ENCODE data around the gene MARCHF3.
"Not testable (repeated sequence)": the region's sequence is repeated elsewhere in the genome, so short reads cannot be mapped to it uniquely, and the experiment has no call there.

Gene MARCHF3

DNA sequence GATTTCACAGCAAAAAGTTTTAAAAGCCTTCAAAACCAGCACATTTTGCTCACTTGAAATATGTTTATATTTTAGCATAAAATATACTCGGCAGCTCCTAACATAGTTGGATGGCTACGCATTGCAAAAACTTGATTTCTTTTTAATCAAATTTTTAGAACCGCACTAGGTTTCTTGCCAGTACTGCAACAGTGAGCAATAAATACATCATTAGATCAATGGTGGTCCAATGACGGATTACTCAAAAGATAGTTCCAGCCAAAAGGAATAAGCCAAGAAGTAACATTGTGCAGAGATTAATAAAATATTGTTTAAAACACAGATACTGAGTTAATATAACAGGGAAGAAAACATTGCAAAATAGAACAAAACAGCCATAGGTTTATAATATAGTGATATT lies 5.5 kb downstream of the MARCHF3 start:
- no peak overlapping the region for H3K4me3 ChIP-seq (replicated peaks; ENCODE audit: low read depth, low read length)
- no peak for DNase-seq (ENCODE audit: extremely low read depth, low read depth)
- TF ChIP-seq, protein P1, sequence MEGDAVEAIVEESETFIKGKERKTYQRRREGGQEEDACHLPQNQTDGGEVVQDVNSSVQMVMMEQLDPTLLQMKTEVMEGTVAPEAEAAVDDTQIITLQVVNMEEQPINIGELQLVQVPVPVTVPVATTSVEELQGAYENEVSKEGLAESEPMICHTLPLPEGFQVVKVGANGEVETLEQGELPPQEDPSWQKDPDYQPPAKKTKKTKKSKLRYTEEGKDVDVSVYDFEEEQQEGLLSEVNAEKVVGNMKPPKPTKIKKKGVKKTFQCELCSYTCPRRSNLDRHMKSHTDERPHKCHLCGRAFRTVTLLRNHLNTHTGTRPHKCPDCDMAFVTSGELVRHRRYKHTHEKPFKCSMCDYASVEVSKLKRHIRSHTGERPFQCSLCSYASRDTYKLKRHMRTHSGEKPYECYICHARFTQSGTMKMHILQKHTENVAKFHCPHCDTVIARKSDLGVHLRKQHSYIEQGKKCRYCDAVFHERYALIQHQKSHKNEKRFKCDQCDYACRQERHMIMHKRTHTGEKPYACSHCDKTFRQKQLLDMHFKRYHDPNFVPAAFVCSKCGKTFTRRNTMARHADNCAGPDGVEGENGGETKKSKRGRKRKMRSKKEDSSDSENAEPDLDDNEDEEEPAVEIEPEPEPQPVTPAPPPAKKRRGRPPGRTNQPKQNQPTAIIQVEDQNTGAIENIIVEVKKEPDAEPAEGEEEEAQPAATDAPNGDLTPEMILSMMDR (IDR thresholded peaks at IDR 0.05; ENCODE audit: low read depth, low read length, missing control alignments), result no peak

DNA sequence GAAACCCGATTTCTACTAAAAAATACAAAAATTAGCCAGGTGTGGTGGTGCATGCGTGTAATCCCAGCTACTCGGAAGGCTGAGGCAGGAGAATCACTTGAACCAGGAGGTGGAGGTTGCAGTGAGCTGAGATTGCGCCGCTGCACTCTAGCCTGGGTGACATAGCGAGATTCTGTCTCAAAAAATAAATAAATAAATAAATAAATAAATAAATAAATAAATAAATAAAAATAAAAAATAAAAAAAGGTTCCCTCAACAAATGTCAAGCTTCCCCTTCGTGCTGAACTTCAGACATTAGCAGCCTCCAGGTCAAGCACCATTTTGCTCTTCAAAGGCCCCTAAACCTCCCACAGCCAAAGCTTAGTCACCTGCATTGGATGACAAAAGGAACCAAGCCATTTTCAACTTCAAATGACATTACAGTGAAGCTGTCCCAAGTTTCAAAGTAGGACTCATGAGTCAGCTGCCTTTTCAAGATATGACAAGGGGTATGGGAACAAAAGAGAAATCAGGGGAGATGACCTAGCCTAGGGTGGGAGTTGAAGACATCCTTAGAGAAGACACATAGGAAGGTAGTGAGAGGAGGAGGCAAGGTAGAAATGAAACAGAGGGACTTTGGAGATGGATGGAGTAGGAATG lies 6.7 kb downstream of the MARCHF3 start:
- DNase-seq (ENCODE audit: extremely low read depth, low read depth); H3K4me3 ChIP-seq (replicated peaks; ENCODE audit: low read depth, low read length): not testable (repeated sequence)

DNA sequence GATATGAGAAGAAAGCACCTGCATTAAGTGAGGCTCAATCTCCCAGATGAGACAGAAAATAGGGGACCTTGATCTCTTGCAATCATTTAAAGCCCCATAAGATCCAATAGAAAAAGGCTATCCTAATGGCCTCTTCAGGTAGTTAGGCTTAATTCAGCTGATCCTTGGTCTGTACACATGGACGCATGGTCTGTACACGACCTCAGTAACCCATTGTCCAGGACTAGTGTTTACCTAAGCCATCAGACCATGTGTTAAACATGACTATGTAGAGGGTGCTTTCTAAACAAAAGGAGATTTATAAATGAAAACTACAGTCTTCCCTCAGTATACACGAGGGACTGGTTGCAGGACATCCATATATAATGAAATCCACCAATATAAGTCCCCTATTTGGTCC lies 7.5 kb downstream of the MARCHF3 start:
- TF ChIP-seq, protein P1 (IDR thresholded peaks at IDR 0.05; ENCODE audit: low read depth, low read length, missing control alignments), result no peak

DNA sequence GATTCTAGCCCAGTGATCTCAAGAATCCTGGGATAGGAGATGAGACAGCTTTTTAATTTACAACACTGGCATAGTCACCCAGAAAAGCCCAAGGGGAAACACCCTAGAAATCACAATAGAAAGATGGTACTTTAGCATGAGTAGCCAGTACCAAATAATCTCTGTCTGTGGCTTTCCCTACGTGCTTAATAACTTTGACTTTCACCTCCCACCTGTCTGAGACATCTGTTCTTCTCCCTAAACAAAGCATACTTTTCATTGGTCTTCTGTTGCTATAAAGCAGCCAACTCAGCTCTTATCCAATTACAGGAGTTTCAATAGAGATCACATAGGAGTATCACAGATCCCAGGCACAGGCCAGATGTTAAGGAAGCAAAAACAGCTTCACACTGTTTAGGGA lies 10.4 kb downstream of the MARCHF3 start:
- DNase-seq (ENCODE audit: extremely low read depth, low read depth), result no peak
- no peak overlapping the region for H3K4me3 ChIP-seq (replicated peaks; ENCODE audit: low read depth, low read length)
- TF ChIP-seq, protein P1 (IDR thresholded peaks at IDR 0.05; ENCODE audit: low read depth, low read length, missing control alignments), result no peak

More for the DNA sequence above, 7.5 kb downstream of the MARCHF3 start:
- no peak for DNase-seq (ENCODE audit: extremely low read depth, low read depth)
- H3K4me3 ChIP-seq (replicated peaks; ENCODE audit: low read depth, low read length), result no peak overlapping the region

- not testable (repeated sequence) for DNase-seq (ENCODE audit: extremely low read depth, low read depth); H3K4me3 ChIP-seq (replicated peaks; ENCODE audit: low read depth, low read length)
Measured at GRCh38 chr5:127016722-127017121, 13.6 kb downstream of the MARCHF3 start.

DNA sequence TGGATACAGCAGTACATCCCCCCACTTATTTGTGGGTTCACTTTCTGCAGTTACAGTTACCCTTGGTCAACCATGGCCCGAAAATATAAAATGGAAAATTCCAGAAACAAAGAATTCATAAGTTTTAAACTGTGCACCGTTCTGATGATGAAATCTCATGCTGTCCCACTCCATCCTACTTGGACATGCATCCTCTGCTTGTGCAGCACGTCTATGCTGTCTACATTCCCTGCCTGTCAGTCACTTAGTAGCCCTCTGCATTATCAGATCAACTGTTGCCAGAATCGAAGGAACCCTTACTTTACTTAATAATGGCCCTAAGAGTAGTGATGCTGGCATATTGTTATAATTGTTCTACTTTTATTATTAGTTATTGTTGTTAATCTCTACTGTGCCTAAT lies 14.6 kb downstream of the MARCHF3 start:
- H3K4me3 ChIP-seq (replicated peaks; ENCODE audit: low read depth, low read length), result no peak overlapping the region
- no peak for DNase-seq (ENCODE audit: extremely low read depth, low read depth)
- TF ChIP-seq, protein P1 (IDR thresholded peaks at IDR 0.05; ENCODE audit: low read depth, low read length, missing control alignments), result no peak

- H3K4me3 ChIP-seq (replicated peaks; ENCODE audit: low read depth, low read length), result no peak overlapping the region
- DNase-seq (ENCODE audit: extremely low read depth, low read depth), result no peak
- TF ChIP-seq, protein P1 (IDR thresholded peaks at IDR 0.05; ENCODE audit: low read depth, low read length, missing control alignments), result no peak
Measured at GRCh38 chr5:127014573-127014972, 15.8 kb downstream of the MARCHF3 start.

- DNase-seq (ENCODE audit: extremely low read depth, low read depth), result no peak
- TF ChIP-seq, protein P1 (IDR thresholded peaks at IDR 0.05; ENCODE audit: low read depth, low read length, missing control alignments), result no peak
- H3K4me3 ChIP-seq (replicated peaks; ENCODE audit: low read depth, low read length), result no peak overlapping the region; the same call in 1 of the 2 replicates
Measured at GRCh38 chr5:127013407-127013806, 17.0 kb downstream of the MARCHF3 start.

All from HFF-Myc (cell line).